MCF 10A (cell line): ENCODE data around the gene GABRB3. TPM values are rescaled to one million over a fixed set of nuclear protein-coding genes. Genes with fewer than 3 reads are reported as not detected.

Experiments used
- BruUV-seq: library from RNA; stranded (reverse); fragments of 400-500 nt; replicated peaks from 2 replicates; lab custom pipeline; 2021; lab: Mats Ljungman, UMichigan
- CTCF ChIA-PET: fragments of 300-600 bp; sonication (Branson Sonifier 250); formaldehyde crosslinking; extraction: SDS; loops from one replicate; lab custom pipeline; 2021; ENCODE audit warnings: antibody characterized with exemption, inconsistent platforms; lab: Yijun Ruan, JAX
- POLR2A ChIA-PET: fragments of 300-600, 350-650 bp; sonication (Branson Sonifier 250); formaldehyde crosslinking; extraction: SDS; loops from one replicate; lab custom pipeline; 2020; ENCODE audit warnings: antibody characterized with exemption, inconsistent platforms; lab: Yijun Ruan, JAX
- DNase-seq: peaks from one replicate; pipeline ENCODE4 v3.0.0-alpha.2; 2018; ENCODE audit not compliant: unreplicated experiment
- H3K27ac Mint-ChIP-seq: one replicate; pipeline ENCODE4 v1.8.0; 2022; ENCODE audit warnings: mild to moderate bottlenecking, low read depth, mixed read lengths; ENCODE audit not compliant: unreplicated experiment
- H3K27me3 Mint-ChIP-seq: one replicate; pipeline ENCODE4 v1.8.0; 2022; ENCODE audit warnings: mixed read lengths; ENCODE audit not compliant: insufficient read depth, unreplicated experiment
- H3K36me3 Mint-ChIP-seq: one replicate; pipeline ENCODE4 v1.8.0; 2022; ENCODE audit warnings: mild to moderate bottlenecking, moderate library complexity, mixed read lengths; ENCODE audit not compliant: insufficient read depth, unreplicated experiment
- H3K4me1 Mint-ChIP-seq: one replicate; pipeline ENCODE4 v1.8.0; 2022; ENCODE audit warnings: mixed read lengths; ENCODE audit not compliant: insufficient read depth, unreplicated experiment
- H3K4me3 Mint-ChIP-seq: one replicate; pipeline ENCODE4 v1.8.0; 2022; ENCODE audit warnings: mild to moderate bottlenecking, moderate library complexity, mixed read lengths; ENCODE audit not compliant: unreplicated experiment
- H3K9me3 Mint-ChIP-seq: one replicate; pipeline ENCODE4 v1.8.0; 2022; ENCODE audit warnings: mixed read lengths; ENCODE audit not compliant: unreplicated experiment
- CTCF ChIP-seq: fragments of 200-600 bp; IDR thresholded peaks from one replicate; pipeline ENCODE4 v1.8.0; 2022; ENCODE audit warnings: antibody characterized with exemption, mild to moderate bottlenecking; ENCODE audit not compliant: unreplicated experiment
- intact Hi-C: fragments of 100-400 bp; cut with micrococcal nuclease; formaldehyde crosslinking; loops from 2 replicates; pipeline ENCODE4 v1.14.1; 2022
- total RNA-seq: library from RNA; stranded (reverse); gene quantifications from 2 replicates; pipeline ENCODE4 v1.2.3, GENCODE V29; 2022

The GABRB3 gene
- total RNA-seq, 1 experiment from 2014 or later = not detected

DNA sequence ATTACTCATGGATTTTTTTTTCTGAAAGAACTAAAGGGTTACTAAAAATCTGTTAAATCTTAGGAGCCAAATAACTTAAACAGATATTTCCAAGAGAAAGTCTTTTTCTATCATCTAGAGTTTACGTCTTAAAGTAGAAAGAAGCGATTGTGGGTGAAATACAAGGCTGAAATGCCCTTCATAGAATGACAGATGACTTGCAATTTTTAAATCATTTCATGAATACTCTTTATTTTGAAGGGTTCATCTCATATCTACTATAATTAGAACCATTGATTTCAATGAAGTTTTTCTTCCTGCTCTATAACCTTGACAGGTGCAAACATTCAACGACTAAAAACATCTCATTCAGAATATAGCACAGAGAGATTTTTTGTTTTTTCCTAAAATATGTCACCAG lies 217.0 kb downstream of the GABRB3 start:
- intact Hi-C loops = no loop called here
- Mint-ChIP-seq H3K9me3 (peaks cover 34% of the 10 kb centered on the region), H3K27me3 (no peaks in the 10 kb centered on the region), H3K27ac (no peak overlapping the region), H3K36me3 (no peaks in the 10 kb centered on the region), H3K4me3 (no peak overlapping the region), H3K4me1 (no peaks in the 10 kb centered on the region)
- no peak for DNase-seq
- ChIA-PET POLR2A (no interaction called here), CTCF (no interaction called here)
- no peak for TF ChIP-seq CTCF
- BruUV-seq = no TSS peak

- ChIA-PET CTCF (no interaction called here), POLR2A (no interaction called here)
- no peak overlapping the region for H3K27ac Mint-ChIP-seq
- no peak for DNase-seq
- no peak overlapping the region for H3K4me3 Mint-ChIP-seq
- no peaks in the 10 kb centered on the region for H3K36me3 Mint-ChIP-seq
- no peaks in the 10 kb centered on the region for H3K27me3 Mint-ChIP-seq
- no peak for TF ChIP-seq CTCF
- no TSS peak for BruUV-seq
- intact Hi-C loops = no loop called here
- H3K9me3 Mint-ChIP-seq = peaks cover 45% of the 10 kb centered on the region
- no peaks in the 10 kb centered on the region for H3K4me1 Mint-ChIP-seq
Measured at GRCh38 chr15:26551473-26551872, 221.4 kb downstream of the GABRB3 start.

- no peak for TF ChIP-seq CTCF
- Mint-ChIP-seq H3K27me3 (no peaks in the 10 kb centered on the region), H3K4me3 (no peak overlapping the region), H3K36me3 (peaks cover 1% of the 10 kb centered on the region), H3K4me1 (no peaks in the 10 kb centered on the region), H3K27ac (no peak overlapping the region), H3K9me3 (peaks cover 45% of the 10 kb centered on the region)
- POLR2A ChIA-PET = no interaction called here
- no peak for DNase-seq
- intact Hi-C loops = no loop called here
- no TSS peak for BruUV-seq
- CTCF ChIA-PET = interaction anchor here (0.7 kb wide), 1 partner anchor 120 kb away, joined by 5 read pairs; no protein-coding TSS in a partner anchor
Measured at GRCh38 chr15:26550880-26551279, 222.0 kb downstream of the GABRB3 start.

- H3K9me3 Mint-ChIP-seq = peaks cover 58% of the 10 kb centered on the region
- no peaks in the 10 kb centered on the region for H3K36me3 Mint-ChIP-seq
- H3K27me3 Mint-ChIP-seq = no peaks in the 10 kb centered on the region
- no TSS peak for BruUV-seq
- no peak overlapping the region for H3K4me3 Mint-ChIP-seq
- no peaks in the 10 kb centered on the region for H3K4me1 Mint-ChIP-seq
- POLR2A ChIA-PET = no interaction called here
- intact Hi-C loops = no loop called here
- TF ChIP-seq CTCF = no peak
- no peak for DNase-seq
- CTCF ChIA-PET = no interaction called here
- H3K27ac Mint-ChIP-seq = no peak overlapping the region
Measured at GRCh38 chr15:26537663-26538062, 235.2 kb downstream of the GABRB3 start.
